Vagina (tissue), 2 donors: ENCODE data around the gene TEX19. TPM values are rescaled to one million over a fixed set of nuclear protein-coding genes. Genes with fewer than 3 reads are reported as not detected.

ENCODE experiments used
- DNase-seq, 2 donors: peaks; one replicate each; pipeline ENCODE4 v3.0.0-alpha.2; 2017; ENCODE audit errors: extremely low spot score in 2 of 2
- H3K27ac ChIP-seq: fragments of 200-600 bp; sonication (generic); one replicate; pipeline ENCODE4 v1.5.1; 2019
- H3K27me3 ChIP-seq: fragments of 200-600 bp; sonication (generic); one replicate; pipeline ENCODE4 v1.5.1; 2019
- H3K36me3 ChIP-seq, 2 donors: fragments of 200-600 bp; sonication (generic); one replicate each; pipeline ENCODE4 v1.5.1; 2017 to 2019
- H3K4me1 ChIP-seq: fragments of 200-600 bp; sonication (generic); one replicate; pipeline ENCODE4 v1.5.1; 2019
- H3K4me3 ChIP-seq, 2 donors: fragments of 200-600 bp; sonication (generic); 1 replicate in 1 of 2; 2 replicates in 1 of 2; pipeline ENCODE4 v1.5.1; 2016 to 2019
- H3K9me3 ChIP-seq: fragments of 200-600 bp; sonication (generic); one replicate; pipeline ENCODE4 v1.5.1; 2019
- CTCF ChIP-seq, 3 experiments: fragments of 450-650 bp in 2 of 3; fragments of 200-600 bp in 1 of 3; sonication (generic) in 1 of 3; IDR thresholded peaks; one replicate each; pipeline ENCODE4 v1.5.1; 2017 to 2019; ENCODE audit warnings: antibody characterized with exemption in 3 of 3, mild to moderate bottlenecking in 2 of 3, moderate library complexity in 2 of 3
- POLR2A ChIP-seq, 2 donors: fragments of 450-650 bp; IDR thresholded peaks; one replicate each; pipeline ENCODE4 v1.6.1; 2017; ENCODE audit warnings: antibody characterized with exemption in 2 of 2, mild to moderate bottlenecking in 2 of 2, moderate library complexity in 2 of 2
- POLR2AphosphoS5 ChIP-seq, 2 donors: sonication (generic); formaldehyde crosslinking; IDR thresholded peaks; one replicate each; pipeline ENCODE4 v1.9.0; 2017; ENCODE audit warnings: antibody characterized with exemption in 2 of 2, mild to moderate bottlenecking in 2 of 2, low read depth in 1 of 2; ENCODE audit not compliant: insufficient read depth in 1 of 2
- intact Hi-C: fragments of 100-400 bp; cut with DNase I; formaldehyde crosslinking; loops from one replicate; pipeline ENCODE4 v1.15.1; 2023
- total RNA-seq: library from RNA; depleted of rRNA; stranded (reverse); fragments of >200 nt; gene quantifications from one replicate; pipeline ENCODE4 v1.2.3, GENCODE V29; 2016

TEX19 gene
- total RNA-seq, 1 donor from 2014 or later = not detected

GRCh38 chr17:82349287-82349701, 9.8 kb upstream of the TEX19 start:
- Histone ChIP-seq H3K9me3 (no peaks in the 10 kb centered on the region), H3K36me3 (no peaks in the 10 kb centered on the region), H3K27me3 (no peaks in the 10 kb centered on the region), H3K27ac (peak overlapping the region; percentile 46), H3K4me3 (no peak overlapping the region), H3K4me1 (peaks cover 7% of the 10 kb centered on the region)
- intact Hi-C loops = loop anchor here (10.0 kb wide), 1 partner anchor 426 kb away; no protein-coding TSS in a partner anchor
- DNase-seq = no peak
- TF ChIP-seq POLR2AphosphoS5 (IDR thresholded peaks at IDR 0.05; ENCODE audit: insufficient read depth in 1 of 2, low read depth in 1 of 2) (peak in 1 of 2 donors; percentile 41), CTCF (IDR thresholded peaks at IDR 0.05) (no peak)

GRCh38 chr17:82350182-82351030, 8.6 kb upstream of the TEX19 start:
- no peak for DNase-seq
- no peak overlapping the region for H3K4me3 ChIP-seq
- no peaks in the 10 kb centered on the region for H3K27me3 ChIP-seq
- no peaks in the 10 kb centered on the region for H3K36me3 ChIP-seq
- peak overlapping the region; percentile 46 for H3K27ac ChIP-seq
- intact Hi-C loops = loop anchor here (2.0 to 10.0 kb wide), 4 partner anchors 62 to 564 kb away; no protein-coding TSS in a partner anchor
- peaks cover 7% of the 10 kb centered on the region for H3K4me1 ChIP-seq
- TF ChIP-seq POLR2A (IDR thresholded peaks at IDR 0.05) = no peak
- no peak for TF ChIP-seq CTCF (IDR thresholded peaks at IDR 0.05)
- no peak for TF ChIP-seq POLR2AphosphoS5 (IDR thresholded peaks at IDR 0.05; ENCODE audit: insufficient read depth in 1 of 2, low read depth in 1 of 2)
- no peaks in the 10 kb centered on the region for H3K9me3 ChIP-seq

DNA sequence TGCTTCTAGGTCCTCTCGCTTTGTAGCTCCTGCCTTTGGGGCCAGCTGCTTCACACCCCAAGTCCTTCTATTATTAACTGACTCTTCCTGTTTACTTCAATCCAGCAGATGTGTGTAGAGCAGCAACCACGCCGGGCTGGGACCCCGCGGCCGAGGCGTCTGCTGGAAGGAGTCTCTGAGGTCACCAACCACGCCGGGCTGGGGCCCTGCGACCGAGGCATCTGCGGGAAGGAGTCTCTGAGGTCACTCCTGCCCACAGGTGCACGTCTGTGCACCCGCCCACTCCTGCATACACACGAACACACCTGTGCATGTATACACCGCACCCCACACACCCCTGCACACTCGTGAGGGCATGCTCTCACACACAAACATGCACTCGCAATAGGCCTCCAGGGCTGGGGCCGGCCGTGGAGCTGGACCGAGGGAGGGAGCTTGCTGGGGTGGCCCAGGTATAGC, 7.8 kb upstream of the TEX19 start:
- H3K27ac ChIP-seq = no peak overlapping the region
- intact Hi-C loops = loop anchor here (2.0 to 10.0 kb wide), 4 partner anchors 61 to 564 kb away; no protein-coding TSS in a partner anchor
- no peaks in the 10 kb centered on the region for H3K9me3 ChIP-seq
- DNase-seq = no peak
- H3K4me1 ChIP-seq = peaks cover 7% of the 10 kb centered on the region
- H3K27me3 ChIP-seq = no peaks in the 10 kb centered on the region
- no peak overlapping the region for H3K4me3 ChIP-seq
- TF ChIP-seq POLR2A (IDR thresholded peaks at IDR 0.05) = no peak
- TF ChIP-seq CTCF (IDR thresholded peaks at IDR 0.05) = no peak
- TF ChIP-seq POLR2AphosphoS5 (IDR thresholded peaks at IDR 0.05; ENCODE audit: insufficient read depth in 1 of 2, low read depth in 1 of 2) = no peak
- no peaks in the 10 kb centered on the region for H3K36me3 ChIP-seq

- intact Hi-C loops = loop anchor here (2.0 to 10.0 kb wide), 4 partner anchors 60 to 563 kb away; no protein-coding TSS in a partner anchor
- DNase-seq = no peak
- H3K36me3 ChIP-seq = no peaks in the 10 kb centered on the region
- TF ChIP-seq POLR2AphosphoS5 (IDR thresholded peaks at IDR 0.05; ENCODE audit: insufficient read depth in 1 of 2, low read depth in 1 of 2) (peak in 1 of 2 donors; percentile 41), CTCF (IDR thresholded peaks at IDR 0.05) (peak; percentile 87 to 94 (median 88)), POLR2A (IDR thresholded peaks at IDR 0.05) (no peak)
- no peaks in the 10 kb centered on the region for H3K9me3 ChIP-seq
- no peak overlapping the region for H3K27ac ChIP-seq
- H3K4me3 ChIP-seq = no peak overlapping the region
- H3K27me3 ChIP-seq = no peaks in the 10 kb centered on the region
- peaks cover 7% of the 10 kb centered on the region for H3K4me1 ChIP-seq
These were observed 7.1 kb upstream of the TEX19 start for GRCh38 chr17:82351713-82352488.
